Measurements from ENCODE around the gene MANBA.

Gene MANBA

DNA sequence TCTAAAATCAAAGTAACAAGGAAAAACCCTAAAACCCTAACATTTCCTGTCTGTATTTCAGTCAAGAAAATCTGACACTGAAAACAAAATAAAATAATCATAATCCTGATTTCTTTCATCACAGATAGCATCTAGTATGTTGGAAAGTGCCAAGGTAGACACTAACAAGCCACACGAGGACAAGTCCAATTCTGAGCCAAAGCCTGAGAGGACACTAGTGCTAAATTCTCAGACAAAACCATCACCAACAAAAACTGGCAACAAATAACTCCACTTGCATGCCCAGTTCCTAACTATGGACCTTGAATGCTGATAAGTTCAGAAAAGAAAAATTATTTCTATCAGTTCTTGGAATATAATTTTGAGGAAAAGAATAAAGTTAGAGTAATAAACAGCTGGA is 113.7 kb downstream of the MANBA start:
- Histone ChIP-seq H3K27ac (no peak overlapping the region), H3K4me2 (no peak overlapping the region), H2AFZ (ENCODE audit: low read depth) (no peak overlapping the region), H3K4me3 (IDR thresholded peaks at IDR 0.05; ENCODE audit: insufficient read depth, low read depth, low read length) (no peak overlapping the region), H3K79me2 (ENCODE audit: insufficient read depth, low read depth) (no peaks in the 10 kb centered on the region), H3K27me3 (ENCODE audit: insufficient read depth, low read depth) (no peaks in the 10 kb centered on the region), H3K36me3 (ENCODE audit: insufficient read depth) (no peaks in the 10 kb centered on the region; the same call in 1 of the 2 replicates), H3K9ac (no peak overlapping the region), H3K4me1 (ENCODE audit: low read depth, poor library complexity, severe bottlenecking) (no peaks in the 10 kb centered on the region), H4K20me1 (ENCODE audit: insufficient read depth) (no peaks in the 10 kb centered on the region)
- no peak for TF ChIP-seq CTCF (conservative IDR thresholded peaks at IDR 0.05; ENCODE audit: low read depth, low read length)

DNA sequence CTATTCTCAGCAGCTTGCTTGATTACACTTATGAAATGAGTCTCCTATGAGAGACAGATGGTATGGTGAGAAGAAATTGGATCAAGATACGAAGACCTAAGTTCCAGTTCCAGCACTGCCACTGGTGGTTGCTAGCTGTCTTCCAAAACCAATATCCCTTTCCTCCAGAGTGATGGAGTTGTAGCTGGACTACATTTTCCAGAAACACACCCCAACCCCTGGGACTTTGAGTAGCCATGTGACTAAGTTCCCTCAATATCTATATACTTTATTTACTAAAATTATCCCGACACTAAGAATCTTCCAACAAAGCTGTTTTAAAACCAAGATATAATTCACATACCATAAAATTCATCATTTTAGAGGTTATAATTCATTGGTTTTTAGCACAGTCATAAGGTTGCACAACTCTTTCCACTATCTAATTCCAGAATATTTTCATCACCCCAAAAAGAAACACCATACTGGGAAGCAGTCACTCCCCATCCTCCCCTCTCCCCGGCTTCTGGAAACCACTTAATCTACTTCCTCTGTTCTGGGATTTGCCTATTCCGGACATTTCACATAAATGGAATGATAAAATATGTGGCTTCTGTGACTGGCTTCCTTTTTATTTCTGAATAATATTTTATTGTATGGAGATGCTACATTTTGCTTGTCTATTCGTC is 118.0 kb downstream of the MANBA start:
- H3K4me2 ChIP-seq: no peak overlapping the region
- H3K4me3 ChIP-seq (IDR thresholded peaks at IDR 0.05; ENCODE audit: insufficient read depth, low read depth, low read length): no peak overlapping the region
- H3K27ac ChIP-seq: no peak overlapping the region
- H3K4me1 ChIP-seq (ENCODE audit: low read depth, poor library complexity, severe bottlenecking): no peaks in the 10 kb centered on the region
- H3K27me3 ChIP-seq (ENCODE audit: insufficient read depth, low read depth): no peaks in the 10 kb centered on the region
- no peak for TF ChIP-seq CTCF (conservative IDR thresholded peaks at IDR 0.05; ENCODE audit: low read depth, low read length)
- no peaks in the 10 kb centered on the region for H3K36me3 ChIP-seq (ENCODE audit: insufficient read depth)
- no peaks in the 10 kb centered on the region for H3K79me2 ChIP-seq (ENCODE audit: insufficient read depth, low read depth)
- H2AFZ ChIP-seq (ENCODE audit: low read depth): no peak overlapping the region
- no peak overlapping the region for H3K9ac ChIP-seq
- no peaks in the 10 kb centered on the region for H4K20me1 ChIP-seq (ENCODE audit: insufficient read depth)

GRCh38 chr4:102641793-102642192 is 119.0 kb downstream of the MANBA start:
- Histone ChIP-seq H3K4me1 (ENCODE audit: low read depth, poor library complexity, severe bottlenecking) (no peaks in the 10 kb centered on the region), H3K4me2 (no peak overlapping the region), H3K79me2 (ENCODE audit: insufficient read depth, low read depth) (no peaks in the 10 kb centered on the region), H3K27me3 (ENCODE audit: insufficient read depth, low read depth) (no peaks in the 10 kb centered on the region), H2AFZ (ENCODE audit: low read depth) (no peak overlapping the region), H3K36me3 (ENCODE audit: insufficient read depth) (no peaks in the 10 kb centered on the region), H4K20me1 (ENCODE audit: insufficient read depth) (no peaks in the 10 kb centered on the region), H3K9ac (no peak overlapping the region), H3K27ac (no peak overlapping the region), H3K4me3 (IDR thresholded peaks at IDR 0.05; ENCODE audit: insufficient read depth, low read depth, low read length) (no peak overlapping the region)
- TF ChIP-seq CTCF (conservative IDR thresholded peaks at IDR 0.05; ENCODE audit: low read depth, low read length): no peak

DNA sequence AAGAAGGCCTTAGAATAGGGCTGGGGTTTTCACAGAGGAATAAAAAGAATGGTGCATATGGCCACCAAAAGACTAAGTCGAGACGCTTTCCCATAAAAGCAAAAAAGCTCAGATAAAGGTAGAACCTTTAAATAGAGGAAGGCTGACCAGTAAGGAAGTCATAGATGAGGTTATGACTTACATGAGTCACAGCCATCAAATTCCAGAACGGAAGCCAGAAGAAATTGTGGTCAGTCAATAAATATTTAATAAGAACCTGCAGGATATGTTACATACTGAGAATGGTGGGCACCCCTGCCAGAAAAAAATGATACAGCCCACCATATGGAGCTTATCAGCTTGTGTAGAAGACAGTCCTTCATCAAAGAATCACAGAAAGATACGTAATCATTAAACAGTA is 120.1 kb downstream of the MANBA start:
- no peaks in the 10 kb centered on the region for H3K79me2 ChIP-seq (ENCODE audit: insufficient read depth, low read depth)
- H3K4me3 ChIP-seq (IDR thresholded peaks at IDR 0.05; ENCODE audit: insufficient read depth, low read depth, low read length): no peak overlapping the region
- H3K4me2 ChIP-seq: no peak overlapping the region
- no peaks in the 10 kb centered on the region for H3K27me3 ChIP-seq (ENCODE audit: insufficient read depth, low read depth)
- no peak overlapping the region for H2AFZ ChIP-seq (ENCODE audit: low read depth)
- no peak overlapping the region for H3K9ac ChIP-seq
- H3K4me1 ChIP-seq (ENCODE audit: low read depth, poor library complexity, severe bottlenecking): no peaks in the 10 kb centered on the region
- no peak for TF ChIP-seq CTCF (conservative IDR thresholded peaks at IDR 0.05; ENCODE audit: low read depth, low read length)
- H4K20me1 ChIP-seq (ENCODE audit: insufficient read depth): no peaks in the 10 kb centered on the region
- no peak overlapping the region for H3K27ac ChIP-seq
- no peaks in the 10 kb centered on the region for H3K36me3 ChIP-seq (ENCODE audit: insufficient read depth)
